Measurements from ENCODE around the gene SETD1B. TPM values are rescaled to one million over a fixed set of nuclear protein-coding genes. Genes with fewer than 3 reads are reported as not detected.

Gene SETD1B
- total and polyA plus RNA-seq, 2 donors (not counting 3 experiments of a cell fraction or from before 2014, with no cell fraction given): 2.6 to 27.0 TPM

DNA sequence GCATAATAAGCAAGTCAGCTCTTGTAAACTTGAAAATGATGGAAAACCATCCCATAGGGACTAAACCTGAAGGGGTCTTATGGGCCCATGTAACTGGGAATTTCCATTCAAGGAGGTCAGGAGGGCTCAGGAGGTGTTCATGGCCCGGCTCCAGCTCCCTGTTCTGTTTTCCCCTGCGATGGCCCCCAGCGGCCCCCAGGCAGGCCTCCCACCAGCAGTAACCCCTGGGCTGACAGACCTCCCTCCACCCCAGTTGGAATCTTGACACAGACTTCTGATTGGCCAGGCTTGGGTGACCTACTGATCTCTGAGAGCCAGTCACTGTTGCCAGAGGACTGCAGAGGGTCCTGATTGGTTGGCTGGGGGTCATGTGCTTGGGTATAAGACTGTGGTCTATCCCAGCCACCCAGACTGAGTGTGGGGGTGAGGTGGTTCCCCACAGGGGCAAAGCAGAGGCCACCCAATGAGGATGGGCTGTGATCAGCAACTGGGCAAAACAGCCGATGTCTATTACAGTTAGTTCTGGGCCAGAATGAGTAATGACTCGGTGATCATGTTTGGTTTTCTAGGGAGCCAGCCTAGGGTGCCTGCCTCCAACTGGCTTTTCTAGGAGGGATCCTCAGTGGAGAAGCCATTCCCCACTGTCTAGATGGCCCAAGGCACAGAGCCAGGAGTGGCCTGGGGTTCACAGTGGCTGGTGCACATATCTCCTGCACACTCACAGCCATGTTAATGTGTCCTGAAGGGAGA lies 37.3 kb upstream of the SETD1B start:
- H3K4me2 ChIP-seq (ENCODE audit: insufficient read depth, low read length): no peak overlapping the region
- CTCF ChIA-PET: interaction anchor here (1.2 to 4.3 kb wide), 6 partner anchors 9 to 214 kb away, joined by 3 to 22 read pairs (median 6); partner anchors contain the start of genes RHOF and TMEM120B
- no TSS peak for BruUV-seq (replicated peaks)

More for the DNA sequence above, 37.3 kb upstream of the SETD1B start:
- dilution Hi-C loops (cut with MboI; ENCODE audit: extremely low pct_ligation_motif_present, low sequenced_read_pairs) (no loop called here), intact Hi-C loops (cut with micrococcal nuclease) (no loop called here)
- Histone ChIP-seq H3K4me3 (replicated peaks in 1 of 3; ENCODE audit: insufficient read depth in 1 of 3, low read depth in 1 of 3, low read length in 3 of 3) (no peak overlapping the region), H4K20me1 (replicated peaks; ENCODE audit: control insufficient read depth, extremely low read depth, insufficient read depth, low read length) (no peaks in the 10 kb centered on the region), H3K36me3 (ENCODE audit: control insufficient read depth in 2 of 2, extremely low read depth in 1 of 2, insufficient read depth in 2 of 2, low read length in 2 of 2) (no peaks in the 10 kb centered on the region), H3K9ac (replicated peaks; ENCODE audit: extremely low read depth, insufficient read depth, low read length) (no peak overlapping the region), H3K79me2 (ENCODE audit: control insufficient read depth, insufficient read depth, low read length) (no peaks in the 10 kb centered on the region), H3K27ac (ENCODE audit: insufficient read depth, low read depth, low read length) (no peak overlapping the region), H3K4me1 (ENCODE audit: control insufficient read depth, extremely low read depth, insufficient read depth, low read length) (no peaks in the 10 kb centered on the region), H3K27me3 (ENCODE audit: control insufficient read depth in 2 of 2, insufficient read depth in 2 of 2, low read length in 2 of 2) (no peaks in the 10 kb centered on the region), H3K9me1 (replicated peaks; ENCODE audit: control insufficient read depth, extremely low read depth, insufficient read depth, low read length) (no peaks in the 10 kb centered on the region), H2AFZ (ENCODE audit: low read depth, low read length) (no peak overlapping the region), H3K9me3 (replicated peaks; ENCODE audit: control insufficient read depth, insufficient read depth, low read length) (no peaks in the 10 kb centered on the region)
- no peak for DNase-seq (ENCODE audit: low read depth, low spot score)
- no peak for FAIRE-seq
- TF ChIP-seq, protein P1, sequence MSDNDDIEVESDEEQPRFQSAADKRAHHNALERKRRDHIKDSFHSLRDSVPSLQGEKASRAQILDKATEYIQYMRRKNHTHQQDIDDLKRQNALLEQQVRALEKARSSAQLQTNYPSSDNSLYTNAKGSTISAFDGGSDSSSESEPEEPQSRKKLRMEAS (IDR thresholded peaks at IDR 0.05; ENCODE audit: insufficient read depth, insufficient read length): no peak
- TF ChIP-seq POLR2A (IDR thresholded peaks at IDR 0.05; ENCODE audit: low read depth, low read length) (no peak), GATA2 (IDR thresholded peaks at IDR 0.05; ENCODE audit: insufficient read depth, insufficient read length, low read depth, low read length) (no peak), EZH2 (IDR thresholded peaks at IDR 0.05; ENCODE audit: borderline replicate concordance, low read depth, low read length, severe bottlenecking) (no peak), CTCF (IDR thresholded peaks at IDR 0.05; ENCODE audit: extremely low read depth in 1 of 2, insufficient read depth in 1 of 2, low read depth in 1 of 2, low read length in 2 of 2) (no peak), FOS (IDR thresholded peaks at IDR 0.05; ENCODE audit: borderline replicate concordance, insufficient read depth, low read length) (no peak), JUN (IDR thresholded peaks at IDR 0.05; ENCODE audit: borderline replicate concordance, insufficient read depth, insufficient read length, low read depth) (no peak), MYC (IDR thresholded peaks at IDR 0.05; ENCODE audit: low read depth, low read length) (no peak), POLR2AphosphoS5 (IDR thresholded peaks at IDR 0.05; ENCODE audit: insufficient read depth, low read depth, low read length) (no peak)
- POLR2A ChIA-PET: no interaction called here

Data from endothelial cell of umbilical vein (primary cell).